Mesenteric fat pad (tissue), 1 donor: ENCODE data around the gene HILPDA. TPM values are rescaled to one million over a fixed set of nuclear protein-coding genes. Genes with fewer than 3 reads are reported as not detected.

Experiments used
- DNase-seq: peaks from one replicate; pipeline ENCODE4 v3.0.0-alpha.2; 2020; ENCODE audit warnings: low spot score
- long read RNA-seq: library from polyadenylated mRNA; unstranded; transcript quantifications from one replicate; pipeline ENCODE4 v2.0.0, GENCODE V29; 2020
- total RNA-seq: library from RNA; stranded (reverse); fragmentation: NEBNext Ultra II Directional; extraction: Animal tissue kit (Norgen Biotek cat#: 25700); gene quantifications from one replicate; pipeline ENCODE4 v1.2.1, GENCODE V29; 2021
- donor health status: DM: yes; HTN: yes; CAD: no.

The HILPDA gene, protein sequence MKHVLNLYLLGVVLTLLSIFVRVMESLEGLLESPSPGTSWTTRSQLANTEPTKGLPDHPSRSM
- 31.1 TPM for total RNA-seq
- long read RNA-seq, transcript HILPDA-201 (2 exons, 1,349 nt) = major isoform, 46 of 47 reads
- long read RNA-seq, partial matches to known transcripts = 0 of 47 reads
- long read RNA-seq, other reads (novel, unspliced or antisense) = 0 of 47 reads

DNA sequence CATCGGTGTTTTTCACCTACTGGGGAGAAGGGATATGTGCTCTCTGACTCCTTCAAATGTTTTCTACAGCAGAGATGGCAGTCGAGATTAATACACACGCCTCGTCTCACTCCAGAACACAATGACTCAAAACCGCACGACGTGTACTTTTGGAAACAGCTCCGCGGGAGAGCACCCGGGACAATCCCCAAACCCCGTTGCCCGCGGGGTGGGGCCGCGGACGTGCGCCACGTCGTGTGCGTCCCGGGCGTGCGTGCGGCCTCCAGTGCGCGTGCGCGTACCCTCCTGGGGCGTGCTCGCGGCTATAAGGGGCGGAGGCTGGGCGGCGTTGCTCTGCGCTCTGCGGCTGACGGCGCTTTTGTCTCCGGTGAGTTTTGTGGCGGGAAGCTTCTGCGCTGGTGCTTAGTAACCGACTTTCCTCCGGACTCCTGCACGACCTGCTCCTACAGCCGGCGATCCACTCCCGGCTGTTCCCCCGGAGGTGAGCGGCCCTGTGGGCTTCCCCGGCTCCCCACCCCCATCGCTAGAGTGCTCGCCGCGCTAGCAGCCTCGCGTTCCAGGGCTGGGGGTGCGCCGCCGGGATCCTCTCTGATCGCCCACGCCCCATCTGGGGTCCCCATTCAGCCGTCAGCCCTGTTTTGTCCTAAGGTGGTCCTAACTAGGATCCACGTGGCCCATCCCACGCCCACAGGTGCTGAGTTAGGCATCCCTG is at the start of gene HILPDA:
Gene HILPDA (plus strand): TSS at position 336 of the 712 bp plus-strand sequence. CDS start 1,391 bp downstream, outside the sequence.
- DNase-seq = peak; percentile 99

DNA sequence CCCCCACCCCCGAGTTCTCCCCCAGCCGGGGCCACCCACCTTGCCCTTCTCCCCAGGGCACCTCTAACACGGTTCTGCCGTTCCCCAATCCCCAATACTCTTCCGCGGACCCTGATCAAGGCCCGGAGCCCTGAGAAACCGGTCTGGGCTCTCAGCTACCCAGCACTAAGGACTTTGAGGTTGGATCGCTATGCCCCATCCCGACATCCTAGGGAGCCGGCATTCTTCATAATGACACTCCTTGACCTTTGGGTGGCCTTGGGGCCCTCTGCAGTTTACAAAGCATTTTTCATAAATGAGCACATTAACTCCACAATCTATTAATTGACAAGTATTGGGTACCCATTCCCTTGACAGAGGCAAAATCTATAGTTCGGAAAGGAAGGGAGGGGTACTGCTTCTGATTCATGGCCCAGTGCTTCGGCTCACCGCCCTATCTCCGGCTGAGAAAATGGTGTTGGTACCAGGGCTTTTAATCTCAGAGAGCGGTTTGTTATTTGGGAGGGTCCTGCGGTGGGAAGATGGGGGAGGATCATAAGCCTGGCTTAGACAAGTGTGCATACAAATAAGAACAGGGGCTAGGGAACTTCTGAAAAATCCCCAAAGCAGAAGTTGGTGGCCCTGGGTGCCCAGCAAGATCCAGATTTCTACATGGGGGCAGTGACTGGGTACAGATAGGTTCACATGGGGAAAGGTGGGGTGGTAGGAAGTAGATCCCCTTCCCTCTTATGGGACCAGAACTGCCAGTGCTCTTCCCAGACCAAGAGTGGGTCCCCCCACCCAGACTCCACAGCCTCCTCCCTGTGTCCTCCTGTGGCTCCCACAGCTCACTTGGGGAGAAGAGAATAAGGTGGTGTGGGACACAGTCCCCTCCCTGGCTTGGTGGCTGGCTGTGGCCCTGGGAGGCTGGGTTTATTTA is 49.1 kb upstream of the HILPDA start:
- no peak for DNase-seq

DNA sequence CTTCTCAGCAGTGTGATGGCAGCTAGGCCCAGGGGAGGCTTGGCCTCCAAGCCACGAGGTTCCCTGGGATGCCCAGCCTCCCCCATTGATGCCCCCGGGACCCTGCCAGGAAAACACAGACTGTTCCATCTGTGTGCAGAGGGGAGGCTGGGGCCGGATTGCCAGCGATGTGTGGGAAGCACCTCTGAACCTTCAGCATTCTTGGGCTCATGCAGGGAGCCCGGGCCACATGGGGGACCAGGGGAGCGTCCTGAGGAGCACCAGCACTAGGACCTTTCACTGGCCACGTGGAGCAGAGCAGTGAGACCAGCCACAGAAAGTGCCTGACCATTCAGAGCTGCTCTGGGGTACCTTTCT is 48.5 kb upstream of the HILPDA start:
- DNase-seq = no peak

DNA sequence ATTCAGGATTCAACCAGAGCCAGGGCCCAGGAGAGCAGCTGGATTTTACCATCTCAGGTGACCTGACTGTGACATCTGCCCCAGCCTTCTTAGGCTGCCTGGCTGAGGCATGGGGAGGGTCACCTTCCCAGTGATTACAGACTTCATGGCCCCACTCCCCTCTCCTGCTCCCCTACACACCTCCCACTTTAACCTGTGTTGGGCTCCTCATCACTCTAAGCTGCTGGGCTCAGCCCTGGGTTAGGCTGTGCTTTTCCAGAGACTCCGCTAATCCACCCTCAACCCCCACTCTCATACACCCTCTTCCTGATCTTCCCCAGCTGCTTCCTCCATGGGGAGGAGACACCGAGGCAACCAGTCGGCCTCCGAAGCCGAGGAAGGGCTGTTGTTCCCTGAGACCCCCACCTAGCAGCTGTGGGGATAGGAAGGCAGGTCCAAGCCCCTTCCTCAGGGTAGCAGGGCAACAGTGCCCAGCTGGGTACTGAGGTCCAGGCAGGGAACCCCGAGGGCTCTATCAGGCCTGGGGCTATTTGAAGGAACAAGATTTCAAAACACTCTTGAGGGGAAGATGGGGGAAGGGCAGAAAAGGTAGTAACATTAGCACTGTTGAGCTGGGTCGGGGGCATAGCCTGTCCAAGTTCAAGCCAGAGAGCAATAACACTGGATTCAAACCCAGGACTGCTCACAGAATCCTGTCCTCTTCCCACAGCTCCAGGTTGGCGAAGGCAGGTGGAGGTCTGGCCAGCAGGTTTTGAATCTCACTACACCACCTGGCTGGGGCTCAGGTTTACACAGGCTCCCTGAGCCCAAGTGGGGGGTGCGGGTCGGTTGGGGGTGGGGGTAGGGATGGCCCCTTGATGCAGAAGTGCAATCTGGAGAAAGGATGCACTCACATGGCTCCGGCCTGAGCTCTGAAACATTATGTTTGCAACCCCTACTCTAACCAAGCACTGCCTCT is 47.6 kb upstream of the HILPDA start:
- no peak for DNase-seq

DNA sequence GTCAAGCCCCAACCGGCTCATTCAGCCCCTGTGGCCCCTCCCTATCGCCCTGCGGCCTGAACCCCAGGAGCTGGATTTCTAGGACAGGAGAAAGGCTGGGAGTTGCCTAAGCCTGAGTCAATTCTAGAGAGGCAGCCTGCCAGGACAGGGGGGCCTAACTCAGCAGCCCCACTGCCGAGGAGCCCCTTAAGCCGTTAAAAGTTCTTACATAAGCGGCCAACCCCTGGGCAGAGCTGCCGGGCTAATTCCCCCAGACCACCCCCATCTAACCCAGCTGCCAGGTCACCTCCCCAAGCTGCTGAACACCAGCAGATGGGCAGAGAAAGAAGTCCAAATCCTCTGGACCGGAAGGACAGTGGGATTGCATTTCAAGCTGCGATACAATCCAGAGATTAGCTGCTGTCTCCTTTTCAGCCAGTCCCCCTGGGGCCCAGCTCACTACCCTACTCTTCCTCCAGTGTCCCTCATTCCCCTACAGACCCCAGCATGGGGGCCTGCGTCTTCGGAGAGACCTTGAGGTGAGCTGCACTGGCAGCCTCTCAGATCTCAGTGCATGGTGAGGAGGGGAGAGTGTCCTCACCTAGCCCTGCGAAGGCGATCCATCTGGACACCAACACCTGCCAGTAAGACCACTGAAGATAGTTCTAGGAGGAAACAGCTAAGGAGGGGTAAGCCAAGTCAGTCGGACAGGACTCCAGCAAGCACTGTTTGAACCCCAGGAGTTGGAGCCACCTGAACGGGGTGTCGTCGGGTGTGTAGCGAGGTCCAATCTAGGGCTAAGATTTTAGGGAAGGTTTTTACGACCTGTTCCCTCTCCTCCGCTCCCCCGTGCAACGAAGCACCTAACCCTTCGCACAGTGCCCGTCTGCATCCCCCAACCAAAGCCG is 46.7 kb upstream of the HILPDA start:
- no peak for DNase-seq

DNA sequence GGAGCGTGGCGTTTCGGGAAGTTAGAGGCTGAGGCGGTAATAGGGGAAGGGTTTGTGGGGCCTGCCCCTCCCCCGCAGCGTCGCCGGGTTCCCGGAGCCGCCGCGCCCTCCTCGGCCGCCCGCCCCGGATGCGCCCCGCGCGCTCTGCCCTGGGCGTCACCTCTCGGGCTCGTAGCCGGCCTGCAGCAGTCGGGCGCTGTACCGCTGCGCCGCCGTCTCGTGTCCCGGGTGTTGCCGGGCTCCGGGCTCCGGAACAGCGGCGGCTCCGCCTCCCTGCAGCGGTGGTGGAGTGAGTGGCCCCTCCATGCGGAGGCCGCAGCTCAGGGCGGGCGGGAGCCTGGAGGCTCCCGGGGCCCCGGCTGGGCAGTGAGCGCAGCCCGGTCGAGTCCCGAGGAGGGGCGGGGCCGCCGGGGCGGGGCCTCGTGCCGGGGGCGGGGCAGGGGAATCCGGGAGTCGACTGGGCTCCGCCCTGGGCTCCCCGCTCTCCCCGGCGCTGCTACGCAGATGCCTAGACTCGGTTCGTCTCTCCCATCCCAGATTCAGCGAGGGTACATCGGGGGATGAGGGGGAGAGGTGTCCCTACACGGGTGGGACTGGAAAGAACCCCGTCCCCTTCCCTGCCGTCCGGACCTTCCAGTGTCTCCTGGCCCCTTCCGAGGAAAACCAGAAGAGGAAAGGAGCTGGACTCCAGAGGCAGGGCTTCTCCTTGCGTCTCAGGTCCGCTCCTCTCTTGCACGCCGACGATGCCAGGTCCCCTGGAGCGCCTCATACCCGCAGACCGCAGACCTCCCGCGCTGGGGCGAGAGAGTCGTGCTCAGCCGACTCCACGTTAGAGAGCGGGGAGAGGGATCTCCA is 45.9 kb upstream of the HILPDA start, which contains the start of gene IMPDH1:
Gene IMPDH1 (minus strand): TSS at position 387 of the 855 bp plus-strand sequence. CDS start 81 bp downstream, at position 306.
- DNase-seq = peak; percentile 97

DNA sequence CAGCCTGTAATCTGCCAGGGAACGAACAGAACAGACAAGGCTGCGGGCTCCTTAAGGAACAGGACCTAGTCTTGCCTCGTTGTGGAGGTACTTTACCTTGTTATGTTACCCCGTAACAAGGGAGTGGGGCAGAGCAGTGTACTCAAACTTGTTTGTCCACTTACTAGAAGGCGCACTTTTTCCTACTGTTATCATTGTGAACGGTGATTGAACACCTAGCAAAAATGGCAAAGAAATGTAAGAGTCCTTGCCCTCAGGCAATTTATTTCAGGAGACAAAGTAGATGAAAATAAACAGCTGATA is 45.3 kb upstream of the HILPDA start:
- DNase-seq = no peak

DNA sequence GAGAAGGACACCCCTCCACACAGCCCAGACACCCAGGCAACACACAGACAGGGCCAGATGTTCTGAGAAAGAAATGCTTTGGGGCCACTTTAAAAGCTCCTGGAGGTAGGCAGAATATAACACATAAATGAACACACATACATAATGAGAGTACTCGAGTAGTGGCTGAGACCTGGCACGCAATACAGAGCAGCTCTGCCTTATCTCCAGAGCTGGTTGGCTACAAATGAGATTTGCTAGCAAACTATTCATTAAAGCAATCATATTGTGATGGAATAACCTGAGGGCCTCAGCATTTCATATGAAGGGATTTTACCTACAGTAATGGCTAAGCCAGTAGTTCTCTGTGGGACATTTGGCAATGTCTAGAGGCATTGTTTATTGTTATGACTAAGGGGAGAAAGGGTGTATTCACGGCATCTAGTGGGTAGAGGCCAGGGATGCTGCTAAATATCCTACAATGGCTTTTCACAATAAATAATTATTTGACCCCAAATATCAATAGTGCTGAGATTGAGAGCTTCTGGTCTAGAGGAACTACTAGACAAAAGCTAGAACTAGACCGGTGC is 40.4 kb upstream of the HILPDA start:
- DNase-seq = no peak

DNA sequence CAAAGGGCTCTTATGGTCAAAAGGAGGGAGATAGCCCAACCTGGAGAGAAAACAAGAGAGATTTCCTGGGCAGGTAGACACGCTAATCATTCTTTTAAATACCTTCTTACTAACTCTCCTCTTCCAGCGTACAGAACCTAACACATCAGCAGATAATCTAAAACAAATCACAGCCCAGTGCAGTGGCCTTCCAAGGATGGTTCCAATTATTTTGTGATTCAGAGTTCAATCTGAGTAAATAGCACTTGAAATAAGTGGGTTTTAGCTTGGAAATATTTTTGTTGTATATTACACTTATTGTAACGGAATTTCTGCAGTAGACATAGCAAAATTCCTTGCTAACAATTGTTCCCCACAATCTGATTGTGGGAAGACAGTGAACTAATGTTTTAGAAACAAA is 38.6 kb upstream of the HILPDA start:
- no peak for DNase-seq

DNA sequence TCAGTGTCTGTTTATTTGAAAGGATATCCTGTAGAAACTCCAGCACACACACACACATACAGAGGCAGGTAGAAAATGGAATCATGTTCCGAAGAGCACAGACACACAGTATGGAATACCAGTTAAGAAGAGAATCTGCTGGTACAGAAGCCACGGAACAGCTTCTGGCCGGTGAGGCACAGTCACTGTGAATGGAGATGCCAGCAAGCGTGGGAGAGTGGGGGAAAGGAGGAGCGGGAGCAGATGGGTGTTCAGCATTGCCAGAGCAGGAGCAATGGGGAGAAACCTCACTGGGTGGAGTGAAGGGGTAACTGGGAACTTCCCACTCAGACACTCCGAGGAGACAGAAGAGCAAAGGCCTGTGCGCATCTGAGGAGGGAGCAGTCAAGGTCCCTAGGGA is 36.4 kb upstream of the HILPDA start:
- no peak for DNase-seq

DNA sequence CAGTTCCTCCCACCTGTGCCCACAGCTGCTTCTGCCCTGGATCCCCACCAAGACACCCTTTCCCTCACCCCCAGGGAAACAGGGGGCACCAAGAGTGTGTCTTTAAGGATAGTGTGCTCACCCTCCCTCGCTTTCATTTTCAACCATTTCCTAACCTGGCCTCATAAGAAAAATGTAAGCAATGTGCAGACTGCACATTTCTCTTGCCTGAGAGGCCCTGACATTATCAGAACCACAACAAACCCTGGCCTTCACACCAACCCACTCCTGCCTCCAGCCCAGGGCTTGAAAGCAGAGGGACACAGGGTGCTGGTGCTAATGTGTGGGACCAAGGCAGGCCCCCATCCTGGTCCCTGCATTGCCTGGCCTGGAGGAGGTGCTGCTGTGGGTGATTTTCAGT is 34.9 kb upstream of the HILPDA start:
- DNase-seq = no peak

DNA sequence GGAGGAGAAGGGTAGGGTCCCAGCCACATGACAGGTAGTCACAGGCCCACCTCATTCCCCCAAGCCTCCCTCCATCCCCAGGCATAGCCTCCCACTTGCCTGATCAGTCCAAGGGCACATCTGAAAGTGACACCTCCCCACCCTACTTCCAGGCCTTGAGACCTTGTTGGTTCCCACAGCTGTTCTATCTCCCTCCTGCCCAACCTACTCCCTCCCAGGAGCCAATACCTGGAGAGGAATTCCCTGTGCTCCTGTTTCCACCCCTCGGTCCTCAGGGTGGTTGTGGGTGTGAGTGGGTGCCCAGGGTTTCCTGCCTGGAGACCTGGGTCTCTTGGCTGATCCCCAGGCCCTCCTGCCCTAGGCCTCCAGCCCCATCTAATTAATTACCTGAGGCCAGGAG is 34.3 kb upstream of the HILPDA start:
- DNase-seq = no peak

DNA sequence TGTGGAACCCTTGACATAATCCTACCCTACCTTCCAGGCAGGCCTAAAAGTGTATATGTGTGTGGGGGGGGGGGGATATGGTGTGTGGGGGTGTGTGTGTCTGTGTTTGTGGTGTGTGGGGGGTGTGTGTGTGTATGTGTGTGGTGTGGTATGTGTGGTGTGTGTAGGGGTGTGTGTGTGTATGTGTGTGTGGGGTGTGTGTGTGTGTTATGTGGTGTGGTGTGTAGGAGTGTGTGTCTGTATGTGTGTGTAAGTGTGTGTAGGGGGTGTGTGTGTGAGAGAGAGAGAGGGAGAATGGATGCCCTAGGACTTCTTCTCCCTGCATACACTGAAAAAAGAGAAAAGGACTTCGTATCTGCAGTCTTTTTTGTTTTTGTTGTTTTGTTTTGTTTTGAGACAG is 33.6 kb upstream of the HILPDA start:
- no peak for DNase-seq

DNA sequence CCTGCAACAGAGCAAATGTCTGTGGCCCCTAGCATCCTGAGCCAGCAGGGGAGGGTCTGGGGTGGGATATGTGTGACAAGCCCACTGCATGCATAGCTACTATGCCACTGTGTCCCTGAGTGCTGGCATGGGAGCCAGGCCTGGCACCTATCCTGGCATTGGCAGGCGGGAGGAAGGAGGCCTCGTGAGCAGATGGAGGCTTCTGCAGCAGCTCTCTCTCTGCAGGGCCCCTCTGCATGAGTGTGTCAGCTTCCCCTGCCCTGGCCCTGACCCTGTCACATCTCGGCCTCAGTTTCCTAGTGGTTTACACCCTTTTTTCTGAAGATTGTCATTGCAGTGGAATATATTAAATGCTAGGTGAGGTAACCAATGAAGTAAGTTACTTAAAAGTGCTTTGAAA is 32.8 kb upstream of the HILPDA start:
- DNase-seq = no peak

DNA sequence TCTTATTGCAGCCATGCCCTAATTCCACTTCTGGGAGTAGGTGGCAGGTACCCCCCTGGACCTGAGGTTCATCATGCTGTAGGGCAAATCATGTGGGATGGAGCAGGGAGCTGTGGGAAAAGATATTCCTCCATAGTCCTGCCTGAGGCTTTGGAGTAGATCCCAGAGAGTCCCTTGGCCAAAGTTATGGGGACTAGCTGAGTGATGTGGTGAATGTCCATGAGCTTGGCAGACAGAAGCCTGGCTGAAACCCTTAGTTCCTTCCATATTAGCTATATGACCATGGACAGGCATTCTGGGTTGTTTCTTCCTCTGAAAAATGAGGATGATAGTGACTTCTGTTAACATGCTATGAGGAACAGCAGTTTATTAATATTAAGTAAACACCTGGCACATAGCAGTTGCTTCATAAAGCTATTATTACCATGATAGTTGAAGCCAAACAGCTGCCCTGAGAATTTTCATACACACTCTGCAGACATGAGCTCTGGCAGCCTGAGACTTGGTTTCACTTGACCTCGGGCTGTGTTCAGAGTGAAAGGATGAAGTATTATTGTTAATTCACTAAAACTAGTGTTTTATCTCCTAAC is 30.9 kb upstream of the HILPDA start:
- no peak for DNase-seq

DNA sequence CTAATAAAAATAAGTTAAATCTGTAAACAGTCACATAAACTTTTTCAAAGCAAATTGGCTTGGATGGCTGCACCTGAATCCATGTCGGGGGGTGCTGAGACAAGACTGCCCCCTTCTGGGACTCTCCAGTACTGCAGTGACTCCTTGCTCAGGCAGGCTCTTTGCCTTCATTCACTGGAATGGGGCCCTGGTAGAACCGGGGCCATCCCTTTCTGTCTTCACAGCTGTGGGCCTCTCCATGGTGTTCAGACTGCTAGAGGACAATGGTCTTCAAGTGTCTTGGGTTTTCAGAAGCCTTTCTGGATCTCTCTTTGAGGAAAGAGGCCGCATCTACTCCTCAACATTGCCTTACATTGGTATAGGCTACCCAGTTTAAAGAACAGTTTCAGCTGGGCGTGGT is 29.8 kb upstream of the HILPDA start:
- no peak for DNase-seq

DNA sequence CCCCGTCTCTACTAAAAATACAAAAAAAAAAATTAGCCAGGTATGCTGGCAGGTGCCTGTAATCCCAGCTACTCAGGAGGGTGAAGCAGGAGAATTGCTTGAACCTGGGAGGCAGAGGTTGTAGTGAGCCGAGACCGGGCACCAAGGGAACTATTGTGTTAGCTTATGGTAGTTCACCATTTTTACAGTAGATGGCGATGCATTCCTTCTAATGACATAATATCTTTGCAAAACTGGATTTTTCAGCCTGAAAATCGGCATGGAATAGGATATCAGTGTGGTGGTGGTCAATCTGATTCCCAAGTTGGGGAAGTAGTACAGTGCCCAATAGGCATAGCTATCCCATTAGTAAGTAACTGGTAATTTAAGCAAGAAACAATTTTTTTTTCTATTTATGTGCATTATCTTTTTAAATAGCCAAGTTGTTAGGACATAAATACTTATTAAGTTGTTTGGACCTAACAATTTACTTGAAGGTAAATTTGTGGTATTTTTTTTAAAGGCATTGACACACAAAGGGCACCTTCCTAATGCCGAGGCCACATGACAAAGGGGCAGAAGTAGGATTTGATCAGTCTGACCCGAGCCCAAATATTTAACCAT is 28.3 kb upstream of the HILPDA start:
- DNase-seq = peak; percentile 39

DNA sequence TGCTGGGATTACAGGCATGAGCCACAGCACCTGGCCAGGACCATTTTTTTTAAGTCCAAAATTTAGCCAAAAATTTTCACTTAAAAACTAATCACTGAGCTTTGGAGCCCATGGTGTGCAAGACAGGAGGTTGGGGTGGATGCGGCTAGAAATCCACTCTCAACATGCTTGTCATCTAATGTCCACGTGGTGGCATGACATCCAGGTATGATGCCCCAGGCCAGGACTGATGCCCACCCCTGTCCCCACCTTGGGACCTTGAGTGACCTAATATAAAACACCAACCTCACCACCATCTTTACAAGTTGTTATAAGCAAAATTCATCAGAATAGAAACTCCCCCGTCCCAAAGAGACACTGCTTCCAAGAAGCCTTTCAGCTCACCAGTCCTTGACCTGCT is 25.5 kb upstream of the HILPDA start:
- no peak for DNase-seq
